Measurements from ENCODE around the gene TRPV2. TPM values are rescaled to one million over a fixed set of nuclear protein-coding genes. Genes with fewer than 3 reads are reported as not detected.
A peak's percentile ranks its signal among the peaks of the same experiment; 100 is the strongest.

TRPV2 gene, protein sequence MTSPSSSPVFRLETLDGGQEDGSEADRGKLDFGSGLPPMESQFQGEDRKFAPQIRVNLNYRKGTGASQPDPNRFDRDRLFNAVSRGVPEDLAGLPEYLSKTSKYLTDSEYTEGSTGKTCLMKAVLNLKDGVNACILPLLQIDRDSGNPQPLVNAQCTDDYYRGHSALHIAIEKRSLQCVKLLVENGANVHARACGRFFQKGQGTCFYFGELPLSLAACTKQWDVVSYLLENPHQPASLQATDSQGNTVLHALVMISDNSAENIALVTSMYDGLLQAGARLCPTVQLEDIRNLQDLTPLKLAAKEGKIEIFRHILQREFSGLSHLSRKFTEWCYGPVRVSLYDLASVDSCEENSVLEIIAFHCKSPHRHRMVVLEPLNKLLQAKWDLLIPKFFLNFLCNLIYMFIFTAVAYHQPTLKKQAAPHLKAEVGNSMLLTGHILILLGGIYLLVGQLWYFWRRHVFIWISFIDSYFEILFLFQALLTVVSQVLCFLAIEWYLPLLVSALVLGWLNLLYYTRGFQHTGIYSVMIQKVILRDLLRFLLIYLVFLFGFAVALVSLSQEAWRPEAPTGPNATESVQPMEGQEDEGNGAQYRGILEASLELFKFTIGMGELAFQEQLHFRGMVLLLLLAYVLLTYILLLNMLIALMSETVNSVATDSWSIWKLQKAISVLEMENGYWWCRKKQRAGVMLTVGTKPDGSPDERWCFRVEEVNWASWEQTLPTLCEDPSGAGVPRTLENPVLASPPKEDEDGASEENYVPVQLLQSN
- 6.8 TPM for total RNA-seq
- polyA plus RNA-seq: 15.4 TPM

DNA sequence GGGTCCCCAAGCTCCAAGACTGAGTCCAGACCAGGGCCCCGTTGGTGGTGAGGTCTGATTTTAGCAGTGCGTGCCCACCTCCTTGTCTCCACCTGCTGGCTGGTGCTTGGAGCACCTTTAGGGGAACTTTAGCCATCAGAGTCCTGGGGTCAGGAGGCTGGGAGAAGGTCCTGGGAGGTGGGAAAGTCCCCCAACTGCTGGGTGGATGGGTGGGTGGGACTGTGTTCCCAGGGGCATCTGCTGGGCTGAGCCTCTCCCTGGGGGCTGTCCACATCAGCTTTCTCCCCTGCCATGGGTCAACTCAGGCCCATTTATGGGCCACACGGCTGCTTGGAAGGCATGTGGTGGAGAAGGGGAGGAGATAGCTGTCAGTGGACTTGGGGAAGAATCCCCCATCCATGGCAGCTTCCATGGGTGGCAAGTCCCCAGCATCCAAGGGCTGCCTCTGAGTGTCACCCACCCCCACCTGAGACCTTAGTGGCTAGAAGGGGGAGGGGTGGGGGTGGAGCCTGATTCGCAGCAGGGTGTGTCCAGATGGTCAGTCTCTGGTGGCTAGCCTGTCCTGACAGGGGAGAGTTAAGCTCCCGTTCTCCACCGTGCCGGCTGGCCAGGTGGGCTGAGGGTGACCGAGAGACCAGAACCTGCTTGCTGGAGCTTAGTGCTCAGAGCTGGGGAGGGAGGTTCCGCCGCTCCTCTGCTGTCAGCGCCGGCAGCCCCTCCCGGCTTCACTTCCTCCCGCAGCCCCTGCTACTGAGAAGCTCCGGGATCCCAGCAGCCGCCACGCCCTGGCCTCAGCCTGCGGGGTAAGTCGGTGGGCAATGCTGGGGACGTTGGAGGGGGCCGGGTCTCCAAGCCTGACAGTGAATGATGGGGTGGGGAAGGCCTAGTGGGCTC, at the start of gene TRPV2:
Gene TRPV2 (plus strand): TSS at position 541 of the 894 bp plus-strand sequence. CDS start 2,098 bp downstream, outside the sequence.
- H3K27ac ChIP-seq (ENCODE audit: low read depth): peak within 1 kb of the TSS; percentile 85
- DNase-seq (ENCODE audit: extremely low spot score): no peak
- H3K36me3 ChIP-seq (ENCODE audit: insufficient read depth): no peaks in the 10 kb centered on the region
- no peaks in the 10 kb centered on the region for H3K4me1 ChIP-seq (ENCODE audit: insufficient read depth)
- peak within 1 kb of the TSS; percentile 76 for H3K4me3 ChIP-seq (ENCODE audit: low read depth, low read length)
- 16% methylated on average over 21 of the region's 21 CpGs for WGBS

DNA sequence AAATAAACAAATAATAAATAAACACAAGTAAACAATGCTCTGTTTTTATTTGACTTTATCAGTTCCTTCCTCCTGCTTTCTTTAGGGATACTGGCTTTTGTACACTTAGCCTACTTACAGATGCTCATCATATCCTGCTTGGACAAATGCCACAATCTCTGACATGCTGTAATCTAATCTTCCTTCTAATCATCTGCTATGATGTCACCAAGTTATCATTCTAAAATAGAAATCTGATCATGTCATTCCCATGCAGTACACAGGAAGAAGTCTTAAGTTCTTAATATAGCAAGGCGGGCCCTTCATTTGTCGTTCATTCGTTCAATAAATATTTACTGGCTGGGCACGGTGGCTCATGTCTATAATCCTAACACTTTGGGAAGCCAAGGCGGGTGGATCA, 43.6 kb upstream of the TRPV2 start:
- WGBS: 46% methylated on average over 5 of the region's 5 CpGs
- no peak overlapping the region for H3K27ac ChIP-seq (ENCODE audit: low read depth)
- DNase-seq (ENCODE audit: extremely low spot score): no peak

DNA sequence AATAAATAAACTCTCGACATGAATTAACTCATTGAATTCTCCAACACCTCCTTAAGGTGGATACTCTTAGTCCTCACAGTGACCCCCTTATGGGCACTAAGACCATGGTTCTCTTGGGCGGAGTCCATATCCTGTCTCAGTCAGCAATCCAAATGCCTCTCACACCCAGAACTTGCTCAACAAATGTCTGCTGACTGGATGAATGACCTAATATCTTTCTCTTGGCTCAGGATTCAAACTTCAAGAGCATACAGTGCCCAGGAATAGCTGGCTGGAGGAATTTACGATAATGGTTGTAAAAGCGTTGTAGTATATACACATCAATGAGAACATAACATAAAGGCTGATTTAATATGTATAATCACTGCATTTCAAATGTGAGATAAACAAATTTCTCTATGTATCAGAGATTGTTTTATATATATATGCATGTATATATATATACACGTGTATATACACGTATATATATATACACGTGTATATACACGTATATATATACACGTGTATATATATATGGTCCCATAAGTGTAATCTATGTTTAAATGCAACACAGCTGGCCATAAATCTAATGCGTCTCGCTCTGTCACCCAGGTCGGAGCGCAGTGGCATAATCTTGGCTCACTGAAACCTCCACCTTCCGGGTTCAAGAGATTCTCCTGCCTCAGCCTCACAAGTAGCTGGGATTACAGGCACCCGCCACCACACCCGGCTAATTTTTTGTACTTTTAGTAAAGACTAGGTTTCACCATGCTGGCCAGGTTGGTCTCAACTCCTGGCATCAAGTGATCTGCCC, 41.0 kb upstream of the TRPV2 start:
- H3K27ac ChIP-seq (ENCODE audit: low read depth): no peak overlapping the region
- H3K36me3 ChIP-seq (ENCODE audit: insufficient read depth): no peaks in the 10 kb centered on the region
- 57% methylated on average over 16 of the region's 16 CpGs for whole genome bisulfite sequencing
- no peaks in the 10 kb centered on the region for H3K4me1 ChIP-seq (ENCODE audit: insufficient read depth)
- H3K4me3 ChIP-seq (ENCODE audit: low read depth, low read length): no peak overlapping the region
- no peak for DNase-seq (ENCODE audit: extremely low spot score)

More for the DNA sequence above, 43.6 kb upstream of the TRPV2 start:
- H3K4me3 ChIP-seq (ENCODE audit: low read depth, low read length): no peak overlapping the region
- no peaks in the 10 kb centered on the region for H3K4me1 ChIP-seq (ENCODE audit: insufficient read depth)
- H3K36me3 ChIP-seq (ENCODE audit: insufficient read depth): no peaks in the 10 kb centered on the region

DNA sequence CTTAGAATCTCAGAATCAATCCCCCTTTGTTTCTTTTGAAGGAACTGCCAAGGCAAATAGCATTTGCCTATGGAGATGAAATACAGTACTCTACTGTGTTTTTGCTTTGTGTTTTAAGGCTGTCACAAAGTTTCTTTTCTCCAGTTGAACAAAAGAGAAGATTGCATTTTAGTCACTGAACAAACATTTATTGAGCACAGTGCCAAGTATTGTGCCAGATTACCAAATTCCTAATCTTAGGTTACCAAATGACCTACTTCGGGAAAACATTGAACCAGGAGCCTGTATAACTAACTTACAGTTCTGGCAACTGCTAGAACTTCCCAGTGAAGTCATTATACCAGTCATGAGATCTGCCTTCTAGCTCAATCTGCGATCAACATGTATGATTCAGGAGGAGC, 37.4 kb upstream of the TRPV2 start:
- 59% methylated on average over 2 of the region's 2 CpGs for WGBS
- no peak overlapping the region for H3K27ac ChIP-seq (ENCODE audit: low read depth)
- no peak overlapping the region for H3K4me3 ChIP-seq (ENCODE audit: low read depth, low read length)
- no peaks in the 10 kb centered on the region for H3K4me1 ChIP-seq (ENCODE audit: insufficient read depth)
- DNase-seq (ENCODE audit: extremely low spot score): no peak
- H3K36me3 ChIP-seq (ENCODE audit: insufficient read depth): no peaks in the 10 kb centered on the region

DNA sequence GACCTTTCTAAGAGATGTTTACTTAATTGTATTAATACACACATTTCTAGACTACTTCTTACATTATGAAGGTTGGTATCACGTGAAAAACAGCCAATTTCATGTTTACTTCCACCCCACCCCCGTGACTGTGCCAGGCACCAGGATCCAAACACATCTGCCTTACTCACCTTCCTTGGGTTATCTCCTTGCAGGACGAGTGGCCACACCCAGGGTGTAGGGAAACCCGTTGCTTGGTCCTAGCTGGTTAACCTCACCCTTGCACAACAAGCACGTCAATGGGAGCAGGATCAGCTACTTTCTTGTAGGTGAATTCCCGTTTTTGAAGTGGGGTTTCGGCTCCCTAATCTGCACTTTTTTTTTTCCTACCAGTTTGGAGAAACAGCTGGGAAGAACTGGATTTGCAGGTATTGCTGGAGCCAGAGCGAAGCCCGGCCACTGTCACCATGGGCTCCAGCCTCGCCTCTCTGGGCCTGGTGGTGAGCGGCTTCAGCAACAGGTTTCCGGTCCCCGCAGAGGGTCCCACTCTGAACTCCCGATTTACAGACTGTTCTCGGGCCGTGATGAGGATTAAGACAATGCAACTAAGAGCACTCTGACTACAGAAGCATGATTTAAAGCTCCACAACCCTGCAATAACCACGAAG, 36.6 kb upstream of the TRPV2 start:
- Histone ChIP-seq H3K36me3 (ENCODE audit: insufficient read depth) (peaks cover 6% of the 10 kb centered on the region), H3K4me3 (ENCODE audit: low read depth, low read length) (no peak overlapping the region), H3K27ac (ENCODE audit: low read depth) (no peak overlapping the region), H3K4me1 (ENCODE audit: insufficient read depth) (no peaks in the 10 kb centered on the region)
- DNase-seq (ENCODE audit: extremely low spot score): no peak
- 69% methylated on average over 17 of the region's 17 CpGs for WGBS

DNA sequence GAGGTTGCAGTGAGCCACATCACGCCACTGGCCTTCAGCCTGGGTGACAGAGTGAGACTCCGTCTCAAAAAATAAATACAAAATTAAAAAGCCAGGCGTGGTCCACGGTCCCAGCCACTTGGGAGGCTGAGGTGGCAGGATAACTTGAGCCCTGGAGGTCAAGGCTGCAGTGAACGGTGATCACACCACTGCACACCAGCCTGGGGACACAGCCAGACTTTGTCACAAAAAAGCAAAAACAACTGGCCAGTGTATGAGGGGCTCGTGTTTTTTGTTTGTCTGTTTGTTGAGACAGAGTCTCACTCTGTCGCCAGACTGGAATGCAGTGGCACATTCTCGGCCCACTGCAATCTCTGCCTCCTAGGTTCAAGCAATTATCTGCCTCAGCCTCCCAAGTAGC, 35.7 kb upstream of the TRPV2 start:
- H3K4me3 ChIP-seq (ENCODE audit: low read depth, low read length): no peak overlapping the region
- no peak for DNase-seq (ENCODE audit: extremely low spot score)
- no peaks in the 10 kb centered on the region for H3K4me1 ChIP-seq (ENCODE audit: insufficient read depth)
- H3K36me3 ChIP-seq (ENCODE audit: insufficient read depth): peaks cover 6% of the 10 kb centered on the region
- WGBS: 85% methylated on average over 8 of the region's 8 CpGs
- H3K27ac ChIP-seq (ENCODE audit: low read depth): no peak overlapping the region

DNA sequence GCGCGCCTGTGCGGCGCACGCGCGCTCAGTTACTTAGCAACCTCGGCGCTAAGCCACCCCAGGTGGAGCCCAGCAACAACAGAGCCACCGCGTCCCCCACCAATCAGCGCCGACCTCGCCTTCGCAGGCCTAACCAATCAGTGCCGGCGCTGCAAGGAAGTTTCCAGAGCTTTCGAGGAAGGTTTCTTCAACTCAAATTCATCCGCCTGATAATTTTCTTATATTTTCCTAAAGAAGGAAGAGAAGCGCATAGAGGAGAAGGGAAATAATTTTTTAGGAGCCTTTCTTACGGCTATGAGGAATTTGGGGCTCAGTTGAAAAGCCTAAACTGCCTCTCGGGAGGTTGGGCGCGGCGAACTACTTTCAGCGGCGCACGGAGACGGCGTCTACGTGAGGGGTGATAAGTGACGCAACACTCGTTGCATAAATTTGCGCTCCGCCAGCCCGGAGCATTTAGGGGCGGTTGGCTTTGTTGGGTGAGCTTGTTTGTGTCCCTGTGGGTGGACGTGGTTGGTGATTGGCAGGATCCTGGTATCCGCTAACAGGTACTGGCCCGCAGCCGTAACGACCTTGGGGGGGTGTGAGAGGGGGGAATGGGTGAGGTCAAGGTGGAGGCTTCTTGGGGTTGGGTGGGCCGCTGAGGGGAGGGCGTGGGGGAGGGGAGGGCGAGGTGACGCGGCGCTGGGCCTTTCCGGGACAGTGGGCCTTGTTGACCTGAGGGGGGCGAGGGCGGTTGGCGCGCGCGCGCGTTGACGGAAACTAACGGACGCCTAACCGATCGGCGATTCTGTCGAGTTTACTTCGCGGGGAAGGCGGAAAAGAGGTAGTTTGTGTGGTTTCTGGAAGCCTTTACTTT, 34.5 kb upstream of the TRPV2 start, which contains the start of gene UBB:
Gene UBB (plus strand): TSS at position 452 of the 856 bp plus-strand sequence. CDS start 817 bp downstream, outside the sequence.
- Histone ChIP-seq H3K4me3 (ENCODE audit: low read depth, low read length) (peak within 1 kb of the TSS; percentile 67), H3K36me3 (ENCODE audit: insufficient read depth) (peaks cover 6% of the 10 kb centered on the region), H3K4me1 (ENCODE audit: insufficient read depth) (no peaks in the 10 kb centered on the region), H3K27ac (ENCODE audit: low read depth) (peak within 1 kb of the TSS; percentile 89)
- under 1% methylated on average over 67 of the region's 67 CpGs for WGBS
- peak; percentile 94 for DNase-seq (ENCODE audit: extremely low spot score)

DNA sequence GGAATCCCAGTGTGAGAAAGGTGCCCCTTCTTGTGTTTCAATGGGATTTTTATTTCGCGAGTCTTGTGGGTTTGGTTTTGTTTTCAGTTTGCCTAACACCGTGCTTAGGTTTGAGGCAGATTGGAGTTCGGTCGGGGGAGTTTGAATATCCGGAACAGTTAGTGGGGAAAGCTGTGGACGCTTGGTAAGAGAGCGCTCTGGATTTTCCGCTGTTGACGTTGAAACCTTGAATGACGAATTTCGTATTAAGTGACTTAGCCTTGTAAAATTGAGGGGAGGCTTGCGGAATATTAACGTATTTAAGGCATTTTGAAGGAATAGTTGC, 33.9 kb upstream of the TRPV2 start:
- Histone ChIP-seq H3K27ac (ENCODE audit: low read depth) (peak overlapping the region; percentile 89), H3K4me1 (ENCODE audit: insufficient read depth) (no peaks in the 10 kb centered on the region), H3K4me3 (ENCODE audit: low read depth, low read length) (peak overlapping the region; percentile 67), H3K36me3 (ENCODE audit: insufficient read depth) (peaks cover 6% of the 10 kb centered on the region)
- DNase-seq (ENCODE audit: extremely low spot score): no peak
- WGBS: 4% methylated on average over 14 of the region's 14 CpGs

DNA sequence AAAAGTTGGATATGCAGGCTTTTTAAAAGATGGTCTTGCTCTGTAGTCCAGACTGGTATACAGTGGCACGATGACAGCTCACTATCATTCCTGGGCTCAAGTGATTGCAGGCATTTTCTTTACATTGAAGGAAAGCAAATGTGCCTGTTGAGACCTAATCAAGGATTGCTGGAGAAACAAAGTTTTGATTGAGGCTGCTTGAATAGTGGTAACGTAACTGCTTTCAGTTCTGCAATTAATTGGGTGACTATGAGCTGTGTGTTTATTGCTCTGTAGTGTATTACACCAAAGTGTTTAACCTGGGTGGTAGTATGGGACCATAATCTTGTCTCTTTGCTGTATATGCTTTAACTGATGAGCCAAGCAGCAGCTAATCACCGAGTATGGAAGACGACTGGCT, 32.2 kb upstream of the TRPV2 start:
- Histone ChIP-seq H3K27ac (ENCODE audit: low read depth) (no peak overlapping the region), H3K4me1 (ENCODE audit: insufficient read depth) (no peaks in the 10 kb centered on the region), H3K4me3 (ENCODE audit: low read depth, low read length) (no peak overlapping the region), H3K36me3 (ENCODE audit: insufficient read depth) (peaks cover 6% of the 10 kb centered on the region)
- WGBS: 67% methylated on average over 4 of the region's 4 CpGs
- no peak for DNase-seq (ENCODE audit: extremely low spot score)

DNA sequence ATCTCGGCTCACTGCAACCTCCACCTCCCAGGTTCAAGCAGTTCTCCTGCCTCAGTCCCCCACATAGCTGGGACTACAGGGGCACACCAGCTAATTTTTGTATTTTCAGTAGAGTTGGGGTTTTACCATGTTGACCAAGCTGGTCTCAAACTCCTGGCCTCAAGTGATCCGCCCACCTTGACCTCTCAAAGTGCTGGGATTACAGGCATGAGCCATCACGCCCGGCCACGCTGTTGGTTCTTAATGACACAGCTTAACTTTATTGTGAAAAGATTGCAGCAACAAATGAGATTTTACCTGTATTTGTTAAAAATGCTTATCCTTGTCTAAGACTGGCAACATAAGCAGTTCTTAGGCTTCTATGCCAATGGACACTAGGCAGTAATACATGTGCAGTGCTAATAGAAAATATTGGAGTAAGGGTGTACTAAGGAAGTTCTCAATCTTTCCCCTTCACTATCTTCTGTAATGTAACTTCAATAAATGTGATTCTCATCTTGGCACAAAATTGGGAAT, 31.5 kb upstream of the TRPV2 start:
- no peak for DNase-seq (ENCODE audit: extremely low spot score)
- Histone ChIP-seq H3K27ac (ENCODE audit: low read depth) (no peak overlapping the region), H3K36me3 (ENCODE audit: insufficient read depth) (peaks cover 6% of the 10 kb centered on the region), H3K4me3 (ENCODE audit: low read depth, low read length) (no peak overlapping the region), H3K4me1 (ENCODE audit: insufficient read depth) (no peaks in the 10 kb centered on the region)
- 71% methylated on average over 5 of the region's 5 CpGs for WGBS

DNA sequence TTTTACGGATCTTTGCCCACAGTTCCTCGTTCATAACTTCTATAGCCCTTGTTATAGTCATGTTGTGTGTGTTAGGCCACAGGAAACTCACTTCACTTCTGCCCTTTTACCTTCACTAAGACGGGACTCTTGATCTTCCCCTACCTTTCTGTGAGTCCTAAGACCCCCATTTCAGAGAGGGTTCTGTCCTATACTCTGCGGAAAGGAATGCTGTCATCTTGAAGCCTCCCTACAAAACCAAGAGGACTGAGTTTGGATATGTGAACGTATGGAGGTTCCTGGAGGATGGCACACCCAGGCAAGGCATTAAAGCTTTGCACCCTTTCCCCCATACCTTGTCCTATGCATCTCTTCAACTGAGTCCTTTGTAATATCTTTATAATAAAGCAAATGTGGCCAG, 30.8 kb upstream of the TRPV2 start:
- WGBS: 79% methylated on average over 5 of the region's 5 CpGs
- peaks cover 6% of the 10 kb centered on the region for H3K36me3 ChIP-seq (ENCODE audit: insufficient read depth)
- H3K4me3 ChIP-seq (ENCODE audit: low read depth, low read length): no peak overlapping the region
- DNase-seq (ENCODE audit: extremely low spot score): no peak
- H3K27ac ChIP-seq (ENCODE audit: low read depth): no peak overlapping the region
- no peaks in the 10 kb centered on the region for H3K4me1 ChIP-seq (ENCODE audit: insufficient read depth)
